Measurements from ENCODE around the gene EFR3B. TPM values are rescaled to one million over a fixed set of nuclear protein-coding genes. Genes with fewer than 3 reads are reported as not detected.
"Not testable (repeated sequence)": the region's sequence is repeated elsewhere in the genome, so short reads cannot be mapped to it uniquely, and the experiment has no call there.

The EFR3B gene
- total RNA-seq, 1 donor from 2014 or later = 9.0 TPM

DNA sequence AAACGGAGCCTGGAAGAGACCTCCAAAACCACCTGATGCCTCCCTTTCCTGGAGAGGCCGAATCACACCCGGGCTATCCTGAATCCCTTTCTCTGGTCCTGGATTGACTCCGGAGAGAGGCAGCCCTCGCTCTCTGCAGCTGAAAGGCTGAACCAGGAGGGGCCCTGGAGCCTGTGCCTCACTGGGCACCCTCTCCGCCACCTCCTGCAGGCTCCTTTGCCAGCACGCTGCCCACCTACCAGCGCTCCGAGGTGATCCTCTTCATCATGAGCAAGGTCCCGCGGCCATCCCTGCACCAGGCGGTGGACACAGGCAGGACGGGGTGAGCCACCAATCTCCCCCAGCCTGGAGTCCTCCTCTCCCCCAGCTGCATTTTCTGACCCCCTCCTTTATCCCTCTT, 90.8 kb downstream of the EFR3B start:
- Histone ChIP-seq H3K27ac (no peak overlapping the region), H3K27me3 (ENCODE audit: low read depth) (peaks cover 23% of the 10 kb centered on the region), H3K4me1 (peaks cover 11% of the 10 kb centered on the region), H3K9me3 (no peaks in the 10 kb centered on the region), H3K4me3 (no peak overlapping the region), H3K36me3 (no peaks in the 10 kb centered on the region)
- TF ChIP-seq, protein P1, sequence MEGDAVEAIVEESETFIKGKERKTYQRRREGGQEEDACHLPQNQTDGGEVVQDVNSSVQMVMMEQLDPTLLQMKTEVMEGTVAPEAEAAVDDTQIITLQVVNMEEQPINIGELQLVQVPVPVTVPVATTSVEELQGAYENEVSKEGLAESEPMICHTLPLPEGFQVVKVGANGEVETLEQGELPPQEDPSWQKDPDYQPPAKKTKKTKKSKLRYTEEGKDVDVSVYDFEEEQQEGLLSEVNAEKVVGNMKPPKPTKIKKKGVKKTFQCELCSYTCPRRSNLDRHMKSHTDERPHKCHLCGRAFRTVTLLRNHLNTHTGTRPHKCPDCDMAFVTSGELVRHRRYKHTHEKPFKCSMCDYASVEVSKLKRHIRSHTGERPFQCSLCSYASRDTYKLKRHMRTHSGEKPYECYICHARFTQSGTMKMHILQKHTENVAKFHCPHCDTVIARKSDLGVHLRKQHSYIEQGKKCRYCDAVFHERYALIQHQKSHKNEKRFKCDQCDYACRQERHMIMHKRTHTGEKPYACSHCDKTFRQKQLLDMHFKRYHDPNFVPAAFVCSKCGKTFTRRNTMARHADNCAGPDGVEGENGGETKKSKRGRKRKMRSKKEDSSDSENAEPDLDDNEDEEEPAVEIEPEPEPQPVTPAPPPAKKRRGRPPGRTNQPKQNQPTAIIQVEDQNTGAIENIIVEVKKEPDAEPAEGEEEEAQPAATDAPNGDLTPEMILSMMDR (IDR thresholded peaks at IDR 0.05) = no peak
- DNase-seq = no peak
- ATAC-seq = no peak
- intact Hi-C loops (cut with DNase I) = no loop called here

DNA sequence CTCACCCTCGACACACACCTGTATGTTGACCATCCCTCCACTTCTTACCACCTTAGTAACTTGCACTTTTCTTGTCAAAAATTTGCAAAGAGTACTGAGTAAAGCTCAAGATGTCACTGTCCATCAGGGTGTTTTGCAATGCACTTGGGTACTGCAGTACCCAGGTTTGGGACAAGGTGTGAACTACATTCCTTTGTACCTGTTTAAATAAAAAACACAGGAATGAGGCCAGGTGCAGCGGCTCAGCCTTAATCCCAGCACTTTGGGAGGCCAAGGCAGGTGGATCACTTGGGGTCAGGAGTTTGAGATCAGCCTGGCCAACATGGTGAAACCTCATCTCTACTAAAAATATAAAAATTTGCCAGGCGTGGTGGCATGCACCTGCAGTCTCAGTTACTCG, 98.7 kb downstream of the EFR3B start:
- H3K36me3 ChIP-seq; intact Hi-C loops (cut with DNase I); H3K27ac ChIP-seq; DNase-seq; H3K4me3 ChIP-seq; H3K9me3 ChIP-seq; H3K4me1 ChIP-seq; H3K27me3 ChIP-seq (ENCODE audit: low read depth): not testable (repeated sequence)
- ATAC-seq = peak; percentile 64 to 71

DNA sequence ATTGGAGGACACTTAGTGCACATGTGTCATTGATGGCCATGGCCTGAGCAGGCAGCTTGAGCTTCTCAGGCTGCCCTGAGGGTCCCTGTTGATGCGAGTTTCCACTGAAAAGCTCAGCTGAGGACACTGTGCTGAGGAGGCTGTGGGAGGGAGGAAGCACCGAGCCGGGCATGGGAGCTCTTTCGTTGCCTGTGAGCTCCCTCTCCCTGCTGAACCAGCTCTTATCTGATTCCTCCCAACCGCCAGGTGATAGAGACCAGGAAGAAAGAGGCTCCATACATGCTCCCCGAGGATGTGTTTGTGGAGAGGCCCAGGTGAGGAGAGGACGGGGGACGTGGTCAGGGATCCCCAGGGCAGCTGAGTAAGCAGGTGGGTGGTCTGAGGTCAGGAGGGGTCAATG, 99.2 kb downstream of the EFR3B start:
- intact Hi-C loops (cut with DNase I) = no loop called here
- Histone ChIP-seq H3K9me3 (no peaks in the 10 kb centered on the region), H3K4me3 (no peak overlapping the region), H3K27ac (no peak overlapping the region), H3K27me3 (ENCODE audit: low read depth) (no peaks in the 10 kb centered on the region), H3K36me3 (no peaks in the 10 kb centered on the region), H3K4me1 (no peaks in the 10 kb centered on the region)
- TF ChIP-seq, protein P1 (IDR thresholded peaks at IDR 0.05) = no peak
- no peak for ATAC-seq
- DNase-seq = no peak

DNA sequence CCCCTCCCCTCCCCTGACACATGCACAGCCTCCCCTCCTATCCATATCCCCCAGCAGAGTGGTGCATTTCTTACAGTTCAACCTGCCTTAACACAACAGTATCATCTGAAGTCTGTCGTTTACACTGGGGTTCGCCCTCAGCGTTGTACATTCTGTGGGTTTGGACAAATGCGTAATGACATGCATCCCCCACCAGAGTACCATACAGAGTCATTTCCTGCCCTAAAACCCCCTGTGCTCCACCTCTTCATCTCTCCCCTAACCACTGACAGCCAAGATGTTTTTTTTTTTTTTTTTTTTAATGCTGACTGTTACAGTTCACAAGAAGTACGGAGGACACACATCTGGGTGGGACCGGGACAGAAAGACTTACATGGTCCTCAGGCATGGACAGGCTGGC, 103.9 kb downstream of the EFR3B start:
- no peaks in the 10 kb centered on the region for H3K4me1 ChIP-seq
- intact Hi-C loops (cut with DNase I) = no loop called here

DNA sequence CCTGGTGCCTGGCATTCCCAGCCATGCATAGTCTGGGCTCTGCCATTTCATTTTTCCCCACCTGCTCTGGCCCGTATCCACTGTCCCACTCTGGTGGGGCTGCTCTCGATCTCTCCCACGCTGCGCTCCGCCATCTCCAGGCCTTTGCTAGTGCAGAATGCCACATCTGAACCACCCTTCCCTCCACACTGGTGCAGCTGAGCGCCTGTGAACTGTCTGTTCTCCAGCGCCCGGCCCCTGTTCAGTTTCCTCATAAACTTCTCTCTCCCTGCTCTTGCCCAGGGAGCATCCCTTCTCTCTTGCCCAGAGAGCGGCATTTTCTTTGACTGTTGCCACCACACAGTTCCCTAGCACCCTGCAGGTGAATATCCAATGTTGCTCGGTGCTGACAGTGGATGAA, 105.0 kb downstream of the EFR3B start:
- Histone ChIP-seq H3K9me3 (no peaks in the 10 kb centered on the region), H3K4me3 (no peak overlapping the region), H3K4me1 (no peaks in the 10 kb centered on the region), H3K27ac (no peak overlapping the region), H3K36me3 (no peaks in the 10 kb centered on the region), H3K27me3 (ENCODE audit: low read depth) (no peaks in the 10 kb centered on the region)
- DNase-seq (no peak), ATAC-seq (no peak)
- TF ChIP-seq, protein P1 (IDR thresholded peaks at IDR 0.05) = no peak
- intact Hi-C loops (cut with DNase I) = no loop called here

More for the DNA sequence above, 103.9 kb downstream of the EFR3B start:
- Histone ChIP-seq H3K27ac (no peak overlapping the region), H3K27me3 (ENCODE audit: low read depth) (no peaks in the 10 kb centered on the region), H3K4me3 (no peak overlapping the region), H3K9me3 (no peaks in the 10 kb centered on the region), H3K36me3 (no peaks in the 10 kb centered on the region)
- no peak for ATAC-seq
- DNase-seq = no peak
- TF ChIP-seq, protein P1 (IDR thresholded peaks at IDR 0.05) = no peak

DNA sequence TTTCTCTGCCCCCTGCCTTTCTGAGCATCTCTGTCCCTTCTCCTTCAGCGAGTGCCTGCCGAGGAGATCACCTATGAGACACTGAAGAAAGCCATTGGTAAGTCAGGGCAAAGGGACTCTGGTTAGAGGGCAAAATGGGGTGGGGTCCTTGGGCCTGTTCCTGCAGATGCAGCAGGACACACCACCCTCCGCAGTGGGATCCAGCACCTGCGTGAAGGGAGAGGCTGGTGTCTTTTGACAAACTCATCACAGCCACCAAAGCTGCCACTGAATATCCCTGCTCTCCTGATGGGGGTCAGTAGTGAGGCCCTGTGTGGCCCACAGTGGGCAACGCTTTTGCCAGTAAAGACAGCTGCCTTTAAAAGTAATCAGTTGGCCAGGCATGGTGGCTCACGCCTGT, 107.8 kb downstream of the EFR3B start:
- ATAC-seq = no peak
- H3K36me3 ChIP-seq = no peaks in the 10 kb centered on the region
- H3K27me3 ChIP-seq (ENCODE audit: low read depth) = no peaks in the 10 kb centered on the region
- no peak overlapping the region for H3K4me3 ChIP-seq
- no peaks in the 10 kb centered on the region for H3K9me3 ChIP-seq
- H3K27ac ChIP-seq = no peak overlapping the region
- intact Hi-C loops (cut with DNase I) = no loop called here
- DNase-seq = no peak
- TF ChIP-seq, protein P1 (IDR thresholded peaks at IDR 0.05) = no peak
- no peaks in the 10 kb centered on the region for H3K4me1 ChIP-seq

DNA sequence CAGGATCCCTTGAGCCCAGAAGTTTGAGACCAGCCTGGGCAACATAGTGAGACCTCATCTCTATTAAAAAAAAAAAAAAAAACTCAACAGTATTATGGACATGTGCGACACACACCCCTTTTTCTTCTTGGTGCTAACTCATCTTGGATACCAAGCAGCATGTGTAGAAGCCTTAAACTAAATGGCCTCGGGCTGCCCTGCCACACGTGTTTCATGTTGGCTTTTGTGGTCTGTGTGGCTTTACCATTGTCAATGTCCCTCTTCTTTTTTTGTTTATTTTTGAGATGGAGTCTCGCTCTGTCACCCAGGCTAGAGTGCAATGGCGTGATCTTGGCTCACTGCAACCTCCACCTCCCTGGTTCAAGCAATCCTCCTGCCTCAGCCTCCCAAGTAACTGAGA, 109.1 kb downstream of the EFR3B start:
- intact Hi-C loops (cut with DNase I); H3K27me3 ChIP-seq (ENCODE audit: low read depth); ATAC-seq; H3K27ac ChIP-seq; H3K4me3 ChIP-seq; H3K9me3 ChIP-seq; H3K36me3 ChIP-seq; H3K4me1 ChIP-seq: not testable (repeated sequence)
- DNase-seq = peak; percentile 3
